Measurements from ENCODE around the gene GALNT2. TPM values are rescaled to one million over a fixed set of nuclear protein-coding genes. Genes with fewer than 3 reads are reported as not detected.

Gene GALNT2
- total RNA-seq, 1 donor = 69.5 TPM

- TF ChIP-seq CTCF (IDR thresholded peaks at IDR 0.05; ENCODE audit: insufficient read depth, low read depth, low read length) = no peak
- DNase-seq (ENCODE audit: low read depth) = peak; percentile 29
- no peak overlapping the region for H3K4me3 ChIP-seq (ENCODE audit: low read depth, low read length)
These were observed 175.3 kb downstream of the GALNT2 start for GRCh38 chr1:230242326-230242725.

GRCh38 chr1:230243146-230243545, 176.1 kb downstream of the GALNT2 start:
- no peak overlapping the region for H3K4me3 ChIP-seq (ENCODE audit: low read depth, low read length)
- no peak for TF ChIP-seq CTCF (IDR thresholded peaks at IDR 0.05; ENCODE audit: insufficient read depth, low read depth, low read length)
- no peak for DNase-seq (ENCODE audit: low read depth)

GRCh38 chr1:230243583-230244353, 176.7 kb downstream of the GALNT2 start:
- no peak overlapping the region for H3K4me3 ChIP-seq (ENCODE audit: low read depth, low read length)
- TF ChIP-seq CTCF (IDR thresholded peaks at IDR 0.05; ENCODE audit: insufficient read depth, low read depth, low read length) = no peak
- DNase-seq (ENCODE audit: low read depth) = peak; percentile 17

GRCh38 chr1:230246551-230246950, 179.5 kb downstream of the GALNT2 start:
- H3K4me3 ChIP-seq (ENCODE audit: low read depth, low read length) = no peak overlapping the region
- no peak for TF ChIP-seq CTCF (IDR thresholded peaks at IDR 0.05; ENCODE audit: insufficient read depth, low read depth, low read length)
- no peak for DNase-seq (ENCODE audit: low read depth)

GRCh38 chr1:230248016-230248888, 181.2 kb downstream of the GALNT2 start:
- no peak for DNase-seq (ENCODE audit: low read depth)
- H3K4me3 ChIP-seq (ENCODE audit: low read depth, low read length) = no peak overlapping the region
- no peak for TF ChIP-seq CTCF (IDR thresholded peaks at IDR 0.05; ENCODE audit: insufficient read depth, low read depth, low read length)

GRCh38 chr1:230248889-230249270, 181.8 kb downstream of the GALNT2 start:
- no peak for TF ChIP-seq CTCF (IDR thresholded peaks at IDR 0.05; ENCODE audit: insufficient read depth, low read depth, low read length)
- no peak overlapping the region for H3K4me3 ChIP-seq (ENCODE audit: low read depth, low read length)
- DNase-seq (ENCODE audit: low read depth) = no peak
